NOMO-1 treated with dmso at 0.1 percent for 144 hours (cell line): ENCODE data around the gene MT1X.
"Not testable (repeated sequence)": the region's sequence is repeated elsewhere in the genome, so short reads cannot be mapped to it uniquely, and the experiment has no call there.

Experiments used
- DNase-seq: peaks from one replicate; lab custom pipeline; 2025; ENCODE audit not compliant: unreplicated experiment; lab: John Stamatoyannopoulos, UW

The MT1X gene

GRCh38 chr16:56708525-56709442, 26.5 kb downstream of the MT1X start:
- no peak for DNase-seq

DNA sequence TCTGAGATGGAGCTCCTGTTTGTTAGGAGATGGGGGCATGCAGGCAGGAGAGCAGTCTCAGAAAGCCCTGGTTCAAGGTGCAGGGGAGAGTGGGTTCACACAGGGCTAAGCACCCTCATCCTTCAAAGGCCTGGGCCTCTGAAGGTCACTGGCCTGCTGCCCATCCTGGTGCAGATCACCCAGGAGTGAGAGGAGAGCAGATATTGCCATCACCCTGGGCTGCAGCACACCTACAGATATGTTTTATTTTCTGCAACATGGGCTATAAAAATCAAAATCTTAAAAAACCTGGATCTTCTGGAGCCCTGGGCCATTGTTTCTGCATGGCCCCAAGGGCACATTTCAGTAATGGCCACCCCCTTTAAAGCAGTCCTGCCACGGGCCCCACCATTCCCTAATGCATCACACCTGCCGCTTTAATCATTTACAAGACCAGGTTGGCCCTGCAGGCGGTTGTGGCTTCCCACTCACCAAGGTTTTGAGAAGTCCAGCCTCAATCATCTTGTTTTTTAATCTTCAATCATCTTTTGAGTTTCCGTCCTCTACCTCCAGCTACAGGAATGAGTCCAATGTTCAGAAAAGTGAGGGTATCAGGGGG, 27.3 kb downstream of the MT1X start:
- no peak for DNase-seq

GRCh38 chr16:56710181-56710737, 28.0 kb downstream of the MT1X start:
- no peak for DNase-seq

GRCh38 chr16:56711862-56712261, 29.6 kb downstream of the MT1X start:
- DNase-seq, result no peak

- no peak for DNase-seq
These were observed 31.5 kb downstream of the MT1X start for GRCh38 chr16:56713794-56714193.

DNA sequence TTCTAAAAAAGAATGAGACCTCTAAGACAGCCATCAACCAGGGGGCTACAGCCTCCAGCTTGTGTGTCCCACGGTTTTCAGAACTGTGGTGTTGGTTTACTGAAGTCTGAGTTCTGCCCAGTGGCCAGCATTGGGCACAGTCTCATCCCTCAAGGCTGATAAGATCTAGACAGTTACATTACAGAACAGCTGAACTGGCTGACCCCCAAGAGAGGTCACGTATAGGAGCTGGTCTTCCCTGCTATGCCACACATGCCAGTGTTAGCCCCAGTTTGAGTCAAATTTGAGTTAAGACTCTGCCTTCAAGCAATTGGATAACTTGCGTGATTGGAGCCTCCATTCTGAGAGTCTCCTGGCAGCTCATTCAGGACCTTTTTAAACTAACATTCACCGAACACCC, 32.9 kb downstream of the MT1X start:
- DNase-seq, result no peak

GRCh38 chr16:56716761-56717160, 34.5 kb downstream of the MT1X start:
- DNase-seq, result no peak

- not testable (repeated sequence) for DNase-seq
These were observed 35.3 kb downstream of the MT1X start for GRCh38 chr16:56717532-56717931.

DNA sequence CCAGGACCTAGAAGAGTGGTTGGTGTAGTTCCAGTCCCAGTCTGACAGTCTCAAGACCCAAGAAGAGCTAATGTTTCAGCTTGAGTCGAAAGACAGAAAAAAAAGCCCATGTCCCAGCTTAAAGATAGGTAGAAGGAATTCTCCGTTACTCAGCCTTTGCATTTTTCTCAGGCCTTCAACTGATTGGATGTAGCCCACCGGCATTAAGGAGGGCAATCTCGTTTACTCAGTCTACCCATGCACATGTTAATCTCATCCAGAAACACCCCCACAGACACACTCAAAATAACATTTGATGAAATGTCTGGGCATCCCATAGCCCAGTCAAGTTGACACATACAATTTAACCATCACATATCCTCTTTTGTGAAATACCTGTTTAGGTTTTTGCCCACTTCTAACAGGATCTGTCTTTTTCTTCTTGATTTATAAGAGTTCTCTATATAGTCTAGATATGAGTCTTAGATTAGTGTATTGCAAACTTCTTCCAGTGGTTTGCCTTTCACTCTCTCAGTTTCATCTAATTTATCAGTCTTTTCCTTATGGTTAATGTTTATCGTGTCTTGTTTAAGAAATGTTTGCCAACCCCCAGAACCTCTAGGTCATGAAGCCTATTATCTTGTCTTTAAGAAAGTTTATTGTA, 40.1 kb downstream of the MT1X start:
- DNase-seq, result no peak

DNA sequence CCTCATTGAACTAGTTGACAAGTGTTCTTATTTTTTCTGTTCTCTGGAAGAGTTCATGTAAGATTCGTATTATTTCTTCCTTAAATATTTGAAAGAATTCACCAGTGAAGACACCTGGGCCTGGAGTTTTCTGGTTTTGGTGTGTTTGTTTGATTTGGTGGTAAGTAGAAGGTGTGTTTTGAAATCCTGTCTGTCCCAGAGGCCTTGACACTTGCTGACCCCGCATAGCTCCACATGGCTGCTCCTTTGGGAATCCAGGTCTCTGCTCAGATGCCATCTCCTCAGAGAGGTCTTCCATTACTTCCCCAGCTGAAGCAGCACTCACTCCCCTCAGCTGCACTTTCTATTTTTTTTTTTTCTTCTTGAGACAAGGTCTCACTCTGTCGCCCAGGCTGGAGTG, 41.9 kb downstream of the MT1X start:
- no peak for DNase-seq

GRCh38 chr16:56726283-56726682, 44.0 kb downstream of the MT1X start:
- DNase-seq, result no peak

DNA sequence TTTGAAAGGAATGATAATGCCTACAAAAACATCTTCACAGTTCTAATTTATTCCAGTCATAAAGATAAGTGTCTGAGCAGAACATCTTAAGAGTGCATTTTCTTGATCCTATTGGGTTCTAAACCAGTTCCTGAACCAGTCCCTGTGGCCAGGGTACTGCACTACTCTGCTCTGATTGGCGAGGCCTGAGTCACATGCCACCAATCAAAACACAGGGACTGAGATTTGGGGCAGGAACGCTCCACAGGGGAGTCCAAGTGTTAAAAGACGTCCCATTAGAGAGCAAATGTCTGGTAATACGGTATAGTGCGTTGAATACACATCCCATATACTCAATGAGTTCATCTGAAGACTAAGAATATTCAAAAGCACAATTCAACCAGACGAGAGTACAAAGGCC, 44.7 kb downstream of the MT1X start:
- no peak for DNase-seq

- no peak for DNase-seq
These were observed 45.8 kb downstream of the MT1X start for GRCh38 chr16:56728027-56728426.

- no peak for DNase-seq
These were observed 46.9 kb downstream of the MT1X start for GRCh38 chr16:56728980-56729734.

DNA sequence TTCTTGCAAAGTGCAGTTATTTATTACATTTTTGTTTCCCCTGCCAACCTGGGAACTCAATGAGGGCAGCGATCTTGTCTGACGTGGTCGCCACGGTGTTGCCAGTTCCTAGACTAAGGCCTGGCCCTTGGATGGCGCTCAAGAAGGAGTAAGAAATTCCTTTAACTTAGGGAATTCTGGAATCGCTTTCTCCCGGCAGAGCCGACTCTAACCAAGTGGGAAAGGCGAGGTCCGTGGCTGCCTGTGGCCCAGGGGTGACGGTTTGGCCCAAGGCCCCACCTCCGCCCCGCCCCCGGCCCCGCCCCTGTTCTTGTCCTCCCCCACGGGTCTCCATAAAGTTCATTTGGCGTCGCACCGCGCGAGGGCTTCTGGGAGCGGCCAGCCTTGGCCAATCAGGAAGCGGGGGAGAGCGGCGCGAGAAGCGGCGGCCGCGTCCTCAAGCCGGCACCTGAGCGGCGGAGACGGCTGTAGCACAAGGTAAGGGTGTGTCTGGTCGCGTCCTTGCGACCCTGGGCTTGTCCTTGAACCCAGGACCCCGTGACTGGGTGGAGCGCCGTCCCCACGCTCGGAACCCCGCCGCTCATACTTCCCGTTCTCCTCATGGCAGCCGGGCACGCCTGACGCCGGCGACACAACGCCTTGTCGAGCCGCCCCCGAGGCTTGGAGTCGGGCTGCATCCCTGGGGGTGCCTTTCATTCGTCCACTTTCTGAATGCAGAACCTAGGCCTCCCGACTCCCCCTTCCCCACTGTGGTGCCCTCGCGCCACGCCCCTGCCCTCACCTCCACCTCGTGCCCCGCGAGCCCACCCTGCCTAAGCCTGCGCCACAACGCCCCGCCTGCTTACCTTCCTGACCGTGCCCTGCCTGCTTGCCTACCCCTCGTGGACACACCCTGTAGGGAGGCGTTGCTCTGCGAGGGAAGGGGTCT, 47.7 kb downstream of the MT1X start, which contains the start of gene NUP93:
TSS of gene NUP93 (plus strand) at position 395 of the 928 bp plus-strand sequence. CDS start 18,119 bp downstream, outside the sequence.
- peak; percentile 92 for DNase-seq

- no peak for DNase-seq
These were observed 50.1 kb downstream of the MT1X start for GRCh38 chr16:56732366-56732765.

DNA sequence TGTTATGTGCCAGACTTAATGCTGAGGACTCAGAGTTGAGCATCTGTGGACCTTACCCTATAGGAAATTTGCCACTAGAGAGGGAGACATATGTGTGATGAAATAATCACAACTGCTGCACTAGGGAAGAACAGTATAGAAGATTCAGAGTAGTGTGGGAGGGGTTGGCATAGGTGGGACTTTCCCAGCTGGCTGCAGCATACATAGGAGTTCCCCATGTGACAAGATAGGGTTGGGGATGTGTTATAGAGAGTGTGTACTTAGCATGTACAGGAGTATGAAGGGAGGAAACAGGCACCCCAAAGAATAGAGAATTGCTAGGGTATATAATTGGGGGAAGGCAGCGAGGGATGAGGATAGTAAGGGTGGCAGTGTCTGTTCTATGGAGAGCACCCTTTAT, 50.6 kb downstream of the MT1X start:
- DNase-seq, result no peak
